Skeletal muscle cell (primary cell): Measurements from ENCODE around the gene THEM4.
"Not testable (repeated sequence)": the region's sequence is repeated elsewhere in the genome, so short reads cannot be mapped to it uniquely, and the experiment has no call there.

Experiments used
- DNase-seq: peaks from one replicate; pipeline ENCODE4 v3.0.0-alpha.2; 2010; ENCODE audit warnings: low read depth
- H3K4me3 ChIP-seq: 2 replicates; pipeline ENCODE4 v1.5.1; 2011; ENCODE audit warnings: low read depth, mild to moderate bottlenecking, control low read depth, low read length, moderate library complexity

The THEM4 gene

DNA sequence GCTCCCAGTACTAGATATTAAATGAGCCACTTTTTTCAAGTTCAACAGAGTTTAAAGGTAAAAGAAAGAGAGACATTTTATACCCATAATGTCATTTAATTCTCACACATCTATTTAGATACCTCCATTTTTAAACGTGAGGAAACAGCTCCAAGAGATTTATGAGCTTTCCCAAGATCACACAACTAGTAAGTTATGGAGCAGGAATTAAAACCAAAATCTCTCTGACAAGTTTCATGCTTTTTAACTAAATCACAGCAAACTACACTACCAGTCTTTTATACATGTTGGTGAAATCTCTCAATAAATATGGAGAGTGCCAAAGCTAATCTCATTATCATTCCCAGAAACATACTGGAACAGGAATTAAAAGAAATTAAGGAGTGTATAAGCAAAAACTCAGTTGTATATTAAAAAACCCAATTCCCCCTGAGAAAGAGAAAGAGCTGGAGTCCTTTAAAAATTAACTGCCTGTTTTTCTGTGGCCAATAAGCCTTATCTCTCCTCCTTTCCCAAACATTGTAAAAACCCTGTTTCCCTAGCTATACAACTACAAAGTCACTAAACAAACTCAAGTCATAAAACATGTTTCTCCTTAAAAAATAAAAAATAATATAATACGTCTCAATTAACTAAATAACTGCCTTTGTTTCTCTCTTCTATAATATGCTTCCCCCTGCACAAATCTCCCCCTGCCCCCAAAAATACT is 26.7 kb upstream of the THEM4 start:
- no peak for DNase-seq
- no peak overlapping the region for H3K4me3 ChIP-seq

DNA sequence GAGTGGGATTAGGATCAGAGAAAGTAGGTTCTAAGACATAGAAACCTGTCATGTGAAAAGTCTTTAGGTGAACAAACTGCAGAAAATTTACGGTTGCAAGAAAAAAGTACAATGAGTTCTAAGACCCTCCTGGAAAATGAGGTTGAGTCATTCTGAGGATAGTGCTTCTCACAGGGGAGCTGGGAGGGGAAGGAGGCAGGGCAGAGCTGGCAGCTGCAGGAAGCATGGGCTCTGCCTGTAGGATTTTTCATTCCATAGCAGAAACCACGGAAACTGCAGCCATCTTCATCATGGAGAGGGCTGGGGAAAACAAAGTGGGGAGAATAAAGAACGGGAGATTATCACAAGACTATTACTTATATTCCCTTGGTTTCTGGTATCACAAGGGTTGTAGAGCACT is 25.8 kb upstream of the THEM4 start:
- DNase-seq: no peak
- H3K4me3 ChIP-seq: no peak overlapping the region

DNA sequence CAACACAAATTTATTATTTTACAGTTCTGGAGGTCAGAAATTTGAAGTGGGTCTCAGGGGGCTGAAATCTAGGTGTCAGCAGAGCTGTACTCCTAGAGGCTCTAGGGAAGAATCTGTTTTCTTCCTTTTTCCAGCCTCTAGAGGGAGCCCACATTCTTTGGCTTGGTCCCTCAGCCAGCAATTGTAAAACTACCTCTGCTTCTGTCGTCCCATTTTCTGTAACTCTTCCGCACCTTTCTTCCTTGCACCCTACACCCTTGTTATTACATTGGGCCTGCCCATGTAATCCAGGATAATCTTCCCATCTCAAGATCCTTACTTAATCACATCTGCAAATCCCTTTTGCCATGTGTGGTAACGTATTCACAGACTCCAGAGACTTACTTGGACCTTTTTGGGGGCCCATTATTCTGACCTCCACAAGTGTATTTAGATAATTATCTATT is 24.8 kb upstream of the THEM4 start:
- no peak for DNase-seq

DNA sequence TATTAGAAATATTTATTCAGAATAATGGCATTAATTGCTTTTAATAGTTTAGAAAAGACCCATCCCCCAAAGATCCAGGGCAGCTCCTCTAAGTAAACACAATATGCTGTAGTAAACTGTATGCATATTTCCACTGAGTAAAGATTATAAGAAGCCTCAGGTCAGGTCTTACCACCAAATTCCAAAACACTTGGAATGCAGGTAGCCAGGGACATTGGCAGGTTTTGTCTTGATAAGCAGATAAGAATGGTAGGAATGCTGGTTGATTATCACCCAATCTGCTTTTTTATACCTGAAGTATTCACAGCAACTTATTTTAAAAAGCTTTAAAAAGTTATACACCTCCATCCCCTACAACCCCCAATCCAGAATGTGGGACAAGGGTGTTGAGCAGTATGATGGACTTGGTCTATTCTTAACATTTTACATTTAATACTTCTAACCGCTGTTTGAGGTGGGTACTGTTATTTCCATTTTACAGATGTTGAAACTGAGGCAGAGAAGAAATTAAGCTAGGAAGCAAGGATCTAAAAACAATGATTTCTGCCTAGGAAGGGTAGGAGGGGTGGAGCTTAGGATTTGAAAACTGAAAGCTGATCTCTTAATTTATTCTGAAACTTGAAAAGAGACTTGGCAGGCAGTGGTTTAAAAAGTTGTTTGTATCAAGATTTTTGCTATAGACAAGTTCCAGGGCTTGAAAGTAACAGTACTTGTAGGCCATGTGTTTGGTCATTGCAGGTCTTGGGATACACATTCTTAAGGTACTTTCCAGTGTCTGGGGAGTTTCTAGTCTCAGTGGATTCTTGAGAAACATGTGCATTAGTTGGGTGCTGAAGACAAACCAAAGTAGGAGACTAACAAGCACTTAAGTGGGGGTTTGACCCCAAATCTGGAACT is 15.6 kb upstream of the THEM4 start:
- no peak for DNase-seq
- H3K4me3 ChIP-seq: no peak overlapping the region

More for the DNA sequence above, 24.8 kb upstream of the THEM4 start:
- no peak overlapping the region for H3K4me3 ChIP-seq

DNA sequence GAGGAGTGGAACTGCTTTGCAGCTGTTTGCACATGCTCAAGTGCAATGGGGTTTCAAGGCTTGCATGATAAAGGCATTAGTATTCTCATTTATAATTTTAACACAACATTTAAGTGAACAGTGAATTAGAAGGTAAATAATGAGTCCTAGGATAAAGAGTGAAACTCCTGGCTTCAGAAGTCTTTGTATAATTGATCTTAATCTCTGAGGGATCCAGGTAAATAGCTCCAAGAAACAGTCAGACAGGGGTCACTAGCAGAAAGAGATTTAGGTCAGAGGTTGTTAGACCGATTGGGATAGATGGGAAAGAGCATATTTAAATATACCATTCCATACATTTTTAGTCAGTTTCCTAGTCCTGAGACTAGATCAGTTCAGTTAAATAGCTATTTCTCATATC is 14.1 kb upstream of the THEM4 start:
- DNase-seq: no peak
- no peak overlapping the region for H3K4me3 ChIP-seq

DNA sequence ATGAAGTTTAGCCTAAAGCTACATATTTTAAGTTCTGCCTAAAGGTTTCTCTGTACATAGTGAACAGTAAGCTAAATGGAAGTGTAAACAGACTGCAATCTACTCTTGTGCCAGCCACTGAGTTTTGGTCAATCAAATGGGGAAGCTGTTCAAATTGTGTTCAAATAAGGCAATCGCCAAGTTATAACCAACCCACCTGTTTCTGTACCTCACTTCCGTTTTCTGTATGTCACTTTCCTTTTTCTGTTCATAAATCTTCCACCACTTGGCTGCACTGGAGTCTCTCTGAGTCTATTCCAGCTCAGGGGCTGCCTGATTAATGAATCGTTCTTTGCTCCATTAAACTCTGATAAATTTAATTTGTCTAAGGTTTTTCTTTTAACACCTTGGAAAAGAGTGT is 10.8 kb upstream of the THEM4 start:
- no peak for DNase-seq
- H3K4me3 ChIP-seq: no peak overlapping the region

DNA sequence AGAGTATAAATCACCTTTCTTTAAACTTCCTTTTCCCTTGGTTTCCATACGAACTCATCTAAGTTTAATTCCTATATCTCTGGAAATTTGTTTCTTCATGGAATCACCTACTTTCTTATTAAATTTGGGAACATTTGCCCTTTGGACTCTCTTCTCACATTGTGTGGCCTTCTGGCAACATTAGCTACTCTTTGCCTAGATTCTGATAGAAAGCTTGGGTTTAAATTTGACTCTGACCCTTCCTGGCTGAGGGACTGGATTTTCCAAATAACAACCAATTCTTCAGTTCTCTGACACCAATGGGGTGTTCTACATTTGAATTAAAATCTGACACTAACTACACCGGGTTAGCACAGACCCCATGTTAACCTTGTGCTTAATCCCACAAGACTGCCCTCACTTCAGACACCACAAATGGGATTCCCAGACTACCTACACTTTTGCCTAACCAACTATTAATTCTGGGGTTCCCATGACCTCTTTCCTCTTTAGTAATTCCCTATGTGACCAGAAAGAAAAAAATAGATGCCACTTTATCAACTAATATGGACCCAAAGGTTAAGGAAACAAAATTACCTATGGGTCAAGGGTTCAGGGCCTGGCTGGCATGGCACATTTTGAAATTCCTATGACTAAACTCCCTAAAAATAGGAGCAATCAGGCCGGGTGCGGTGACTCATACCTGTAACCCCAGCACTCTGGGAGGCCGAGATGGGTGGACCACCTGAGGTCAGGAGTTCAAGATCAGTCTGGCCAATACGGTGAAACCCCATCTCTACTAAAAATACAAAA is 9.7 kb upstream of the THEM4 start:
- H3K4me3 ChIP-seq: no peak overlapping the region
- DNase-seq: no peak

DNA sequence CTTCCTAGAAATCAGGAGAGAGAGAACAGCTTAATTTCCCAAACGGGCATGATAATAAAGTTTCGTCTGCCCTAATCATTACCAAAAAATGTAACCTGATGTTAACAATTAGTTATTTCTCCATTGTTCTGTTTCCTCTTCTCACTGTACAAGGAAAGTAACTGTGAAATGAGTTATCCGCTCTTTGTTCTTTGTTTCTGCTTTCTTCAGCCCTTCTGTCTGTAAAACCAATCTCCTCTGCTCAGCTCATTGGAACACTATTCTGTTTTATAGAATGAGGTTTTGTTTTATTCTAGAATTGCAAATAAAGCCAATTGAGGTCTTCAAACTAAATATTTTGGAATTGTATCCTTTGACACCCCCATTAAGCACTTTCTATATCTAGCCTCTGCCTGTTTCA is 8.8 kb upstream of the THEM4 start:
- H3K4me3 ChIP-seq: no peak overlapping the region
- no peak for DNase-seq

DNA sequence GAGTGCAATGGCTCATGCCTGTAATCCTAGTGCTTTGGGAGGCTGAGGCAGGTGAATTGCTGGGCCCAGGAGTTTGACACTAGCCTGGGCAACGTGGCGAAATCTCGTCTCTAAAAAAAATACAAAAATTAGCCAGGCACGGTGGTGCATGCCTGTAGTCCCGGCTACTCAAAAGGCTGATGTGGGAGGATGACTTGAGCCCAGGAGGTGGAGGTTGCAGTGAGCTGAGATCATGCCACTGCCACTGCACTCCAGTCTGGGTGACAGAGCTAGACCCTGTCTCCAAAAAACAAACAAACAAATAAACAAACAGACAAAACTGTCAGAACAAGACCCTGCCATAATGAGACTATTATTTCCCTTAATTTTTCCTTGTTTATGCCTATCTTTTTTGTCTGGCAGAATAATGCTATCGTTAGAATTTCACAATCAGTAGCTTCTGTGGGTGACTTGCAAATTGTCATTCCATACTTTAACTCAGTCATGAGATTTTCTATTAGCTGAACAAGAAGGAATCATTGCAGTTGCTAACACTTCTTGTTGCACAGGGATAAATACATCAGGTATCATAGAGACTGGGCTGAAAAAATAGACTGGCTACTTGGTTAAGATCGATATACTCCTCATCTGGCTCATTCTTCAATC is 7.5 kb upstream of the THEM4 start:
- H3K4me3 ChIP-seq: no peak overlapping the region
- DNase-seq: no peak

DNA sequence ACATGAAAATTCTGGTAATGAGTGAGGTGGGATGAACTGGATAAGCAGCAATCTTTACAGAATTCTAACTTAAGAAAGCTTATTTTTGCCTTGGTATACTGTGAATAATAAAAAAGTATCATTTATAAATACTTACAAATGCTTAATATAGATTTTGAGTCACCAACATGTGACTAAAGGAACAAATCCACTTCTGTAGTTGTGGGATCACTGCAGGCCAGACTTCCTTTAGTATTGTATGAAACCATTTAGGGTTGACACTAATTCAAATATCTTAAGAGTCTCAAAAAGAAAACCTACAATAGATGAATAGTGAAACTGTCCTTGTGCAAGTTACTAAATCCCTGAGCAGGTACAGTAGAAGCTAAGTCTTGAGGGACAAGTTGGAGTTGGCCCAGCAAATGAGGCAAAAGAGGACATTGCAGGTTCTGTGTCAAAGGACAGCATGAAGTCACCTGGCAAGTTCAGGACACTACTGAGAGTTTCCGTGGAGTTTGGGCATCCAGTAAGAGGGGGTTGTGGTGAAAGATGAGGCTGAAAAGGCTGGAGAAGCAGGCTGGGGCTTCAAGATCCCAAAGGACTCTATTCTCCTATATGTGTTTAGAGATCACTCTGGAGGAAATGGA is 5.9 kb upstream of the THEM4 start:
- no peak for DNase-seq
- H3K4me3 ChIP-seq: no peak overlapping the region

DNA sequence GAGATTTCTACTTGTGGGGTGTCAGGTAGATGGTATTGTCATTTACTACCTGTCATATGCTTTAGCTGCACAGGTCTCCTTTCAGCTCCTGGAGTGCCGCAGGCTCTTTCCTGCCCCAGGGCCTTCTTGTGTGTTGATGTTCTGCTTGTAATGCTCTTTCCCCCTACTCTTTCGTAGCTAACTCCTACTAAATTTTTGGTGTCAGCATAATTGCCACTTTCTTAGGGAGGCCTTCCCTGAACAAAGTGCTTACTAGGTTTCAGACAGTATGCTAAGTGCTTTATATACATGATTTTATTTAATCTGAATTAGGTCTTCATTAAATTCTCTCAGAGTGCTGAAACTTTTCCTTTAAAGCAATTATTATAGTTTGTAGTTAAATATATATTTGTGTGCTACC is 4.8 kb upstream of the THEM4 start:
- DNase-seq: no peak
- H3K4me3 ChIP-seq: no peak overlapping the region

DNA sequence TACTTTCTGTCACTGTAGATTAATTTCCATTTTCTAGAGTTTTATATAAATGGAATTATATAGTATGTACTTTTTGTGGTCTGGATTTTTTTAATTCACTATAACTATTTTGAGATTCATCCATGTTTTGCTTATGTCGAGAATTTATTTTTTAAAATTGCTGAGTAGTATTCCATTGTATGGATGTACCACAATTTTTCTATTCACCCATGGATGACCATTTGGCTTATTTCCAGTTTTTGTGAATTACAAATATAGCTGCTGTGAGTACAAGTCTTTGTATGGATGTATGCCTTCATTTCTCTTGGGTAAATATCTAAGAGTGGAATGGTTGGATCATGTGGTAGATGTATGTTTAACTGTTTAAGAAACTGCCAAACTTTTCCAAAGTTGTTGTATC is 3.7 kb upstream of the THEM4 start:
- H3K4me3 ChIP-seq: no peak overlapping the region
- no peak for DNase-seq

DNA sequence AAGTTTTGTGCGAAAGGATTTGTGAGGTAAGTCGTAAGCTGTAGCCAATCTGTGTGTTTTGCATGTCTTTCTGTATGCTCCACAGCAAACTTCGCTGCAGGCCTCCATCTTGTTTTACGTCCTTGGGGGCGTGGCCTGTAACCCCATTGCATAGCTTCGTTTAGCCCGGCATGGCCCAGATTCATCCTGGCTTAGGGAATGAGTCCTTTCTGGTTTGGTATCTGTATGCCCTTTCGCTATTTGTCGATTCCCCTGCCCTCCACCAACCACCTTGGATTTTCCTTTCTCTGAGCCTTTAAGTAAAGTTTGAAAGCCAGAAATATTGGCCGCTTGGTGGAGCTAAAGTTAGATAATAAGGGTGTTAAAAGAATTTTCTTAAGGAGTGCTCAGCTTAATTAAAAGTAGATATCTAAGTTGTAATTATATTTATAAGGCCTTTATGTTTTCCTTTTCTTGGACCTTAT is 1.1 kb downstream of the THEM4 start:
- no peak for DNase-seq
- H3K4me3 ChIP-seq: peak overlapping the region; percentile 84

DNA sequence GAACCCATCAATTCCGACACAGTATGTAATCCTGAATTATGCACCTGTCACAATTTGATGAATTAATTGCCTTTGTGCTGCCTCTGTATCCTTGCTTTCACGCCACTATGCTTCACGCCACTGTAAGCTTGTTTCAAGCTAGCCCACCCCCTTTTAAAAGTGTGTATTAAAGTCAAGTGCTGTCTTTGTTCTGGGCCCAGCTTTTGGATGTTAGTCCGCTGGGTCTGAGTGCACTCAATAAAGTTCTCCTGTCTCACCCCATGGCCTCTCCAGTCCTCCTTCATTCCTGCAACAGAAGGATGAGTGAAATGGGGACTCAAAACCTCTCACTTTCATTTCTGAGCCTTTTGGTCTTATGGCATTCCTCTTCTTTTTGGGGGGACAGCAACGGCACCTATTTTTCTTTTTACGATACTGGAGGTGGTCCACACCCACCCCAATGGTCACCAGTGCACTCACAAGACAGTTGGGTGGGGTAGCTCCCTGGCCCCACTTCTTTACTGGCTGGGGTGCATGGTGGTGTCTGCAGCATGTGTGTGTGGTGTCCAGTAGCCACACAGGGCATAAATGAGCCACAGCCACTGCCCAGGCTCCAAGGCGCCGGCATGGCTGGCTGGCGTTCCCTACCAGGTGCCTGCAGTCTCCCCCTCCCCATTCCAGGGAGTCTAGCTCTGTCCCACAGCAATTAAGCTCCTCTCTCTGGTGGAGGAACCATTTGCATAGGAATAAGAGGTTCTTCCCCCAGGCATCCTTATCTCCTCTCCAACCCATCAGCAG is 1.8 kb downstream of the THEM4 start:
- no peak overlapping the region for H3K4me3 ChIP-seq
- no peak for DNase-seq

DNA sequence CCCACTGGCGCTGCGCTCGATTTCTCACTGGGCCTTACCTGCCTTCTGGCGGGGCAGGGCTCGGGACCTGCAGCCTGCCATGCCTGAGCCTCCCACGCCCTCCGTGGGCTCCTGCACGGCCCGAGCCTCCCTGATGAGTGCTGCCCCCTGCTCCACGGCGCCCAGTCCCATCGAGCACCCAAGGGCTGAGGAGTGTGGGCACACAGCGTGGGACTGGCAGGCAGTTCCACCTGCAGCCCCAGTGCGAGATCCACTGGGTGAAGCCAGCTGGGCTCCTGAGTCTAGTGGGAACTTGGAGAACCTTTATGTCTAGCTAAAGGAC is 3.0 kb downstream of the THEM4 start:
- not testable (repeated sequence) for H3K4me3 ChIP-seq, DNase-seq

DNA sequence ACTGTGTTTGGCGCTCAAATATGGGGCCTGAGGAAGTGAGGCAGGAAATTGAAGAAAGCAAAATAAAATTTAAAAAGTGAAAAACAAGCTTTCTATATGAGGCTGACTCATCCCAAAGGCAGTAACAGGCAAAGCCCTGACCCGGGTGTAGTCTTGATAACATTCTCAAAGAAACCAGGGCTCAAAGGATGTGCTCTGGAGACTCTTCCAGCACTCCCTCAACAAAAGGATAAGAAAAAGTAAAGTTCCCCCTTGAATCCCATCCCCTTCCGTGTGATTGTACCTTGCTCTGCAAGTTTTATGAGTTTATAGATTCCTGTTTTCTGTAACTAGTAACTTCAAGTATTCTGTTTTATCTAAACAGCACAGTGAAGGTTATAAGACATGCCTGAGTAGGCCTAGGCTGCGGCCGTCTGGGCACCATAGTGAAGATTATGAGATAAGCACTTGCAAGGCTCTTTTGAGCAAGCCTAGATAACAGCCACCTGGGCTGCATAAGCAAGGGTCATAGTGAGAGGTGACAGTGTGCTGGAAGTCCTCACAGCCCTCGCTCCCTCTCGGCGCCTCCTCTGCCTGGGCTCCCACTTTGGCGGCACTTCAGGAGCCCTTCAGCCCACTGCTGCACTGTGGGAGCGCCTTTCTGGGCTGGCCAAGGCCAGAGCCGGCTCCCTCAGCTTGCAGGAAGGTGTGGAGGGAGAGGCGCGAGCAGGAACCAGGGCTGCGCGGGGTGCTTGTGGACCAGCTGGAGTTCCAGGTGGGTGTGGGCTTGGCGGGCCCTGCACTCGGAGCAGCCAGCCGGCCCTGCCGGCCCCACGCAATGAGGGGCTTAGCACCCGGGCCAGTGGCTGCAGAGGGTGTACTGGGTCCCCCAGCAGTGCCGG is 3.6 kb downstream of the THEM4 start:
- H3K4me3 ChIP-seq, DNase-seq: not testable (repeated sequence)

DNA sequence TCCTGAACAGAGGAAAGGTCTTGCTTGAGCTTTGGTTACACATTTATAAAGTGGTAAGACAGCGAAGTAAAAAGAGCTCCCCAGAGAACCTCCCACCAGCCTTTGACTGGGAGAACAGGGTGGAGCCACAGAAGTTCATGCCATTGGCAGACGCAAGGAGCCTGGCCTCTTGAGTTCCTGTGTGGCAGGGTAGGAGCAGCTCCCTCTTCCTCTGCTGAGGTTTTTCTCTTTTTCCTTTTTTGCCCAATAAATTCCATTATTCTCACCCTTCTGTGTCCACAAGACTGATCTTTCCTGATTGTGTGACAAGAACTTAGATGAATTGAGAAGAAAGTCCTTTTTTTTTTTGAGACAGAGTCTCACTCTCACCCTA is 4.3 kb downstream of the THEM4 start:
- H3K4me3 ChIP-seq: no peak overlapping the region
- DNase-seq: no peak

DNA sequence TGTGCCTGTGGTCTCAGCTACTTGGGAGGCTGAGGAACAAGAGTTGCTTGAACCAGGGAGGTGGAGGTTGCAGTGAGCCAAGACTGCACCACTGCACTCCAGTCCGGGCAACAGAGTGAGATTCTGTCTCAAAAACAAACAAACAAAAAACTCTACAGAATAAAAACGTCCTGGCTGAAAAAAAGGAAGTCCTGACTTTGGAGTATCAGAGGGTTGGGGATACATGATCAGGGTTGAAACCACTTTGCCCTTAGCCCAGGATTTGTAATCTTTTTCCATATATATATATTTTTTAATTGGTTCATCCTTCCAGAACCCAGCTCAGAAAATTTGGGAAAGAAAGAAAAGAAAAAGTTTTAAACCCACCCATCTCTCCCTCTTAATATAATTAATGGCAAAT is 6.5 kb downstream of the THEM4 start:
- H3K4me3 ChIP-seq: no peak overlapping the region
- no peak for DNase-seq
